OCI-LY7 (cell line): ENCODE data around the gene UNC13A. TPM values are rescaled to one million over a fixed set of nuclear protein-coding genes. Genes with fewer than 3 reads are reported as not detected.
A peak's percentile ranks its signal among the peaks of the same experiment; 100 is the strongest.

Experiments
- BruUV-seq: library from RNA; stranded (reverse); fragments of 400-500 nt; replicated peaks from 2 replicates; lab custom pipeline; 2021; lab: Mats Ljungman, UMichigan
- CTCF ChIA-PET: fragments of 300-600 bp; sonication (Branson Sonifier 250); formaldehyde crosslinking; loops from one replicate; lab custom pipeline; 2022; ENCODE audit warnings: antibody characterized with exemption; ENCODE audit not compliant: unreplicated experiment; lab: Charles Lee
- POLR2A ChIA-PET: fragments of 300-600 bp; sonication (Branson Sonifier 250); formaldehyde crosslinking; loops from one replicate; lab custom pipeline; 2022; ENCODE audit warnings: antibody characterized with exemption; lab: Charles Lee
- DNase-seq: peaks from one replicate; pipeline ENCODE4 v3.0.0-alpha.2; 2015; ENCODE audit warnings: low spot score
- H2AFZ ChIP-seq: fragments of 200-600 bp; sonication (generic), shearing (Covaris generic); 2 replicates; pipeline ENCODE4 v1.6.1; 2014; ENCODE audit warnings: mild to moderate bottlenecking, antibody characterized with exemption, low read length, moderate library complexity
- H3K27ac ChIP-seq: fragments of 200-600 bp; sonication (generic); 2 replicates; pipeline ENCODE4 v1.5.1; 2014; ENCODE audit warnings: mixed run types, low read depth, mild to moderate bottlenecking, moderate library complexity, low read length, inconsistent platforms; ENCODE audit not compliant: poor library complexity, severe bottlenecking
- H3K36me3 ChIP-seq: fragments of 200-600 bp; sonication (generic); 2 replicates; pipeline ENCODE4 v1.6.1; 2014; ENCODE audit warnings: mild to moderate bottlenecking, antibody characterized with exemption, low read length, moderate library complexity, mixed read lengths; ENCODE audit not compliant: insufficient read depth
- H3K4me1 ChIP-seq: fragments of 200-600 bp; sonication (generic); 2 replicates; pipeline ENCODE4 v1.5.1; 2014; ENCODE audit warnings: mild to moderate bottlenecking, low read length; ENCODE audit not compliant: insufficient read depth, poor library complexity, severe bottlenecking
- H3K4me2 ChIP-seq: fragments of 200-600 bp; sonication (generic); 2 replicates; pipeline ENCODE4 v1.6.1; 2014; ENCODE audit warnings: mild to moderate bottlenecking, low read length
- H3K4me3 ChIP-seq: fragments of 200-600 bp; sonication (generic); 2 replicates; pipeline ENCODE4 v1.5.1; 2014; ENCODE audit warnings: mild to moderate bottlenecking, low read depth, low read length; ENCODE audit not compliant: poor library complexity, severe bottlenecking
- H3K79me2 ChIP-seq: fragments of 200-600 bp; sonication (generic); 2 replicates; pipeline ENCODE4 v1.6.1; 2016; ENCODE audit warnings: low read depth, mild to moderate bottlenecking, low read length, moderate library complexity, mixed read lengths; ENCODE audit not compliant: insufficient read depth
- H3K9me2 ChIP-seq: fragments of 200-600 bp; sonication (generic); 2 replicates; pipeline ENCODE4 v1.6.1; 2016; ENCODE audit warnings: mild to moderate bottlenecking, low read length, mixed read lengths; ENCODE audit not compliant: insufficient read depth
- H3K9me3 ChIP-seq: fragments of 200-600 bp; sonication (generic); 2 replicates; pipeline ENCODE4 v1.6.1; 2014; ENCODE audit warnings: mild to moderate bottlenecking, mixed run types, low read length, mixed read lengths
- H4K20me1 ChIP-seq: fragments of 200-600 bp; sonication (generic); 2 replicates; pipeline ENCODE4 v1.6.1; 2014; ENCODE audit warnings: mild to moderate bottlenecking, antibody characterized with exemption, low read length, moderate library complexity, mixed read lengths; ENCODE audit not compliant: insufficient read depth
- CTCF ChIP-seq: fragments of 200-600 bp; sonication (generic); conservative IDR thresholded peaks from 2 replicates; pipeline ENCODE4 v1.5.1; 2014; ENCODE audit warnings: mild to moderate bottlenecking, antibody characterized with exemption, low read length, moderate library complexity, mixed read lengths
- EZH2phosphoT487 ChIP-seq: fragments of 200-600 bp; sonication (generic); IDR thresholded peaks from 2 replicates; pipeline ENCODE4 v1.6.1; 2018; ENCODE audit warnings: low read depth, borderline replicate concordance, mild to moderate bottlenecking, mixed run types, antibody characterized with exemption, low read length, moderate library complexity, mixed read lengths
- intact Hi-C: fragments of 100-400 bp; cut with micrococcal nuclease; formaldehyde crosslinking; loops from one replicate; pipeline ENCODE4 v1.10.0; 2022; ENCODE audit not compliant: unreplicated experiment
- total RNA-seq, 2 experiments: library from RNA; depleted of rRNA in 1 of 2; stranded (reverse); fragments of >200 nt in 1 of 2; shearing (Covaris generic) in 1 of 2; gene quantifications; 2 replicates each; pipeline ENCODE4 v1.2.3, GENCODE V29; 2014 to 2022

Gene UNC13A
- total RNA-seq, 2 experiments from 2014 or later: 0.72 to 0.92 TPM

GRCh38 chr19:17671906-17672305, 16.2 kb downstream of the UNC13A start:
- no peaks in the 10 kb centered on the region for H4K20me1 ChIP-seq
- no peak overlapping the region for H2AFZ ChIP-seq
- peak; percentile 63 for DNase-seq
- H3K79me2 ChIP-seq: no peaks in the 10 kb centered on the region
- H3K9me2 ChIP-seq: no peaks in the 10 kb centered on the region
- BruUV-seq: no TSS peak
- no peak overlapping the region for H3K4me2 ChIP-seq
- POLR2A ChIA-PET: no interaction called here
- intact Hi-C loops: no loop called here
- H3K36me3 ChIP-seq: no peaks in the 10 kb centered on the region
- no peaks in the 10 kb centered on the region for H3K9me3 ChIP-seq
- H3K27ac ChIP-seq: no peak overlapping the region
- CTCF ChIA-PET: no interaction called here
- no peaks in the 10 kb centered on the region for H3K4me1 ChIP-seq
- H3K4me3 ChIP-seq: no peak overlapping the region
- no peak for TF ChIP-seq EZH2phosphoT487
- no peak for TF ChIP-seq CTCF

GRCh38 chr19:17669419-17669818, 18.7 kb downstream of the UNC13A start:
- Histone ChIP-seq H3K27ac (no peak overlapping the region), H3K79me2 (no peaks in the 10 kb centered on the region), H2AFZ (no peak overlapping the region), H3K4me2 (no peak overlapping the region), H3K36me3 (no peaks in the 10 kb centered on the region), H4K20me1 (no peaks in the 10 kb centered on the region), H3K4me3 (no peak overlapping the region), H3K4me1 (no peaks in the 10 kb centered on the region), H3K9me2 (no peaks in the 10 kb centered on the region), H3K9me3 (peaks cover 10% of the 10 kb centered on the region)
- TF ChIP-seq CTCF: no peak
- no peak for TF ChIP-seq EZH2phosphoT487
- intact Hi-C loops: no loop called here
- ChIA-PET POLR2A (no interaction called here), CTCF (no interaction called here)
- no TSS peak for BruUV-seq
- DNase-seq: no peak

GRCh38 chr19:17665058-17665457, 23.1 kb downstream of the UNC13A start:
- POLR2A ChIA-PET: interaction anchor here (0.6 kb wide), 1 partner anchor 628 kb away, joined by 3 read pairs; no protein-coding TSS in a partner anchor
- Histone ChIP-seq H4K20me1 (no peaks in the 10 kb centered on the region), H3K79me2 (no peaks in the 10 kb centered on the region), H2AFZ (no peak overlapping the region), H3K36me3 (no peaks in the 10 kb centered on the region), H3K9me2 (no peaks in the 10 kb centered on the region), H3K4me1 (no peaks in the 10 kb centered on the region), H3K4me2 (no peak overlapping the region), H3K27ac (no peak overlapping the region), H3K9me3 (peaks cover 12% of the 10 kb centered on the region), H3K4me3 (no peak overlapping the region)
- no peak for DNase-seq
- no peak for TF ChIP-seq CTCF
- no peak for TF ChIP-seq EZH2phosphoT487
- intact Hi-C loops: no loop called here
- BruUV-seq: no TSS peak
- CTCF ChIA-PET: no interaction called here
